GM19193 (cell line): Measurements from ENCODE around the gene PDIA4.

Source experiments
- POLR2A ChIP-seq: IDR thresholded peaks from 4 replicates; pipeline ENCODE4 v1.6.1; 2011; ENCODE audit not compliant: insufficient read depth, insufficient read length; ENCODE audit errors: extremely low read depth

The PDIA4 gene, protein sequence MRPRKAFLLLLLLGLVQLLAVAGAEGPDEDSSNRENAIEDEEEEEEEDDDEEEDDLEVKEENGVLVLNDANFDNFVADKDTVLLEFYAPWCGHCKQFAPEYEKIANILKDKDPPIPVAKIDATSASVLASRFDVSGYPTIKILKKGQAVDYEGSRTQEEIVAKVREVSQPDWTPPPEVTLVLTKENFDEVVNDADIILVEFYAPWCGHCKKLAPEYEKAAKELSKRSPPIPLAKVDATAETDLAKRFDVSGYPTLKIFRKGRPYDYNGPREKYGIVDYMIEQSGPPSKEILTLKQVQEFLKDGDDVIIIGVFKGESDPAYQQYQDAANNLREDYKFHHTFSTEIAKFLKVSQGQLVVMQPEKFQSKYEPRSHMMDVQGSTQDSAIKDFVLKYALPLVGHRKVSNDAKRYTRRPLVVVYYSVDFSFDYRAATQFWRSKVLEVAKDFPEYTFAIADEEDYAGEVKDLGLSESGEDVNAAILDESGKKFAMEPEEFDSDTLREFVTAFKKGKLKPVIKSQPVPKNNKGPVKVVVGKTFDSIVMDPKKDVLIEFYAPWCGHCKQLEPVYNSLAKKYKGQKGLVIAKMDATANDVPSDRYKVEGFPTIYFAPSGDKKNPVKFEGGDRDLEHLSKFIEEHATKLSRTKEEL

DNA sequence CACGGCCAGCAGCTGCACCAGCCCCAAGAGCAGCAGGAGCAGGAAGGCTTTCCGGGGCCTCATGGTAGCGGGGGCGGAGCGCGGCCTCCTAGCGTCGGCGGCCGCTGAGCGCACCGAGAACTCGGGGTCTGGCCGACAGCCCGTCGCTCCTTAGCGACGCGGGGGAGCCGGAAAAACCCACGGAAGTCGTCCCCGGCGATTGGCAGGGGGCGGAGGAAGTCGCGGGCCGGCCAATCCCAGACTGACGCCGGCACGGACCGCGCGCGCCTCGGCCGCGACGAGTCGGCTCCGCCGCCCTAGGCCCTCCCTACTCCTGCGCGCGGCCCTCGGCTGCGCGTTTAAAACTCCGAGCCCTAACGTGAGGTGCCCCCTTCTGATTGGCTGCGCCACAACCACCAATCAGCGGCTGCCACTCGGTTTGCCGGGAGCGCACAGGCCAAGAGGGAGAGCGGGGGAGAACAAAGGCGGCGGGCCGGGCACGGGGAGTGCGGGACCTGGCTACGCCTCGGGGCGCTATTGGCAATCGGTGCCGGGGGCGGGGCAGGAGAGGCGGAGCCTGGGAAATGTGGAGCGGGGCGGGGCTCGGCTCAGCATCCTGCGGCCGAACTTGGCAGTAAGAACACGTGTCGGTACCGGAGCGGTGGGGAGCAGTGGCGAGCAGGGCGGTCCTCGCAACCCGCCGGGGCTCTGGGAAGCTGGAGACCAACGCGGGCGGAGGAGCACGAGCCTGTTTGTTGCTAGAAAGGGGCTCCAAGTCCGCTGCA is at the start of gene PDIA4:
PDIA4 (minus strand) TSS at position 160 of the 764 bp plus-strand sequence; CDS start at position 63, 97 bp downstream.
- peak; percentile 90 for TF ChIP-seq POLR2A

DNA sequence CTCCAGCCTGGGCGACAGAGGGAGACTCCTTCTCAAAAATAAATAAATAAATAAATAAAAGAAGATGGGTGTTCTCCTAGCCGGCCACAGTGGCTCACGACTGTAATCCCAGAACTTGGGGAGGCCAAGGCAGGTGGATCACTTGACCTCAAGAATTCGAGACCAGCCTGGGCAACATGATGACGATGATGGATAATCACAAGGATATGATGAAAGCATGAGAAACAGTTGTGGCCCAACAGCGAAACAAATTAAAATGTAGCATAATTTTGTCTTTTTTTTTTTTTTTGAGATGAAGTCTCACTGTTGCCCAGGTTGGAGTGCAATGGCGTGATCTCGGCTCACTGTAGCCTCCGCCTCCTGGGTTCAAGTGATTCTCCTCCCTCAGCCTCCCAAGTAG is 49.3 kb upstream of the PDIA4 start:
- no peak for TF ChIP-seq POLR2A

- TF ChIP-seq POLR2A: no peak
These were observed 47.0 kb upstream of the PDIA4 start for GRCh38 chr7:149075286-149075685.

DNA sequence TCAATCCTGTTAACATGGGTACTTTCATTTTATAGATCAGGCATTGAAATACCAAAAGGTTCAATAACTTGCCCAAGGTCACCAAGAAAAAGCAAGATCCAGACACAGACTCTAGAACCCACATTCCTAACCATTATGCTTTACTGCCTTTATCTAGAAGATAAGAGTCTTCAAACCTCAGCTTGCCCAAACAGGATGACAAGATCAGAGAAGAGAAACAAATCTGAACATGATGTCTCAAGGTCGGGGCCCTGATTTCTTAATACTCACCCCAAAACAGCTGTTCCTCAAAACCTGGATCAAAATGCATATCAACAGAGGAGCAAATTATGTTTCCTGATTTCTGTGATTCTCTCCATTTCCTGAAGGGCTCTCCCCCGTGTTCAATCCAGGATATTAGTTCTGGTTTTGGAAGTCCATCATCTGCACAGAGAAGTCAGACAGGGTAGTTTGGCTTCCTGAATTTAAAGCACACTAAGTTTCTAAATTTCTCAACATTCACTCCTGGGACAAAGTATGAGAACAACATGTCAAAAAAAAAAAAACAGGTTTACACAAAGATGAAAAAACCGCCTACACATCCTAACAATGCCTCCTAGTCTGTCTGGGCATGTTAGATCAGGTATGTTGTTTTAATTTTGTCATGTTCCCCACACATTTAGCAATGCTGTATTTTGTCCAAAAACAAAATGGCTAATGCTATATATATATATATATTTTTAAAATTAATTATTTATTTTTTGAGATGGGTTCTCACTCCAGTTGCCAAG is 46.0 kb upstream of the PDIA4 start:
- no peak for TF ChIP-seq POLR2A

GRCh38 chr7:149072438-149072775 is 44.1 kb upstream of the PDIA4 start:
- TF ChIP-seq POLR2A: no peak

- TF ChIP-seq POLR2A: no peak
These were observed 43.5 kb upstream of the PDIA4 start for GRCh38 chr7:149071641-149072437.

- TF ChIP-seq POLR2A: no peak
These were observed 42.9 kb upstream of the PDIA4 start for GRCh38 chr7:149071182-149071635.

- no peak for TF ChIP-seq POLR2A
These were observed 42.2 kb upstream of the PDIA4 start for GRCh38 chr7:149070372-149071125.

DNA sequence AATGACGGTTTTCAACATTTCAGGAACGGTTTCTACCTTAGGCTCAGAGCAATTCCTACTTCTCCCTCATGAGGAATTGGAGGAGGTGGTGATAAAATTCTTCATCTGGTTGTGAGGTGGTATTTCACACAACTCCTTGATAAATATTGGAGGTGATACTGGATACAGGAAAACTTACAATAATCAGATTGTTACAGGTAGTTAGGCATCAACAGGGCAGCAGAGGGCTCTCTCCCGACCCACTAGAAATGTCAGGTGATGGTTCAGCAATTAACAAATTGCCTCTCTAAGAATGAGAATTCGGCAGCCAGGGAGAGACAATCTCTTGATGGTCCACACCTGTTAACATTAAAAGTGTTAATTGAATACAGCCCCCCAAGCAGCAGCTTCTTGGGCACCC is 39.6 kb upstream of the PDIA4 start:
- TF ChIP-seq POLR2A: no peak

DNA sequence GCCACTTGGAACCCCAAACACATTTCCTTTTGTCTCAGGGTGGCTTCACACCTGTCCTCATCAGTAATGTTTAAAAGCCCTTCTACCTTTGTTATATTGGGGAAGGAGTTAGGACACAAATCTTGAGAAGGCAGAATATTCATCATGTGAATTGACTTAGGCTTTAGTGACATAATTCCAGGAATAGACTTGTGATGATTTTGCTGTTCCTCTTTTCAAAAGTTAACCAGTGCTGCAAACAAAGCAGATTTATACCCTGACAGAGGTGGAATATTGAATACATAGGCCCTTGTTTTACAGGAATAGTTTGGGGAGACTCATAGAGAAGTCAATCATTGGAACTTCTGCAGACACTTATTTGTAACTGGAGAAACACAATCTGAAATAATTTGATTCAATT is 35.2 kb upstream of the PDIA4 start:
- no peak for TF ChIP-seq POLR2A

- TF ChIP-seq POLR2A: no peak
These were observed 31.9 kb upstream of the PDIA4 start for GRCh38 chr7:149060156-149060555.

- no peak for TF ChIP-seq POLR2A
These were observed 25.6 kb upstream of the PDIA4 start for GRCh38 chr7:149053885-149054284.

GRCh38 chr7:149053384-149053783 is 25.1 kb upstream of the PDIA4 start:
- TF ChIP-seq POLR2A: no peak
